ENCODE data around the gene MS4A7. TPM values are rescaled to one million over a fixed set of nuclear protein-coding genes. Genes with fewer than 3 reads are reported as not detected.
A peak's percentile ranks its signal among the peaks of the same experiment; 100 is the strongest.

Gene MS4A7
- total and polyA plus RNA-seq, 10 donors, result 41.8 to 652 (median 252) TPM

- H3K27me3 ChIP-seq (replicated peaks in 1 of 7), result no peaks in the 10 kb centered on the region
- DNase-seq, result no peak
- H3K9me3 ChIP-seq, result peaks cover 0 to 13% (median 7%) of the 10 kb centered on the region in 8 donors
- no peaks in the 10 kb centered on the region for H3K36me3 ChIP-seq
- no peak overlapping the region for H3K4me3 ChIP-seq
- H3K27ac ChIP-seq, result peak overlapping the region in 4 of 8 donors; percentile 7 to 42 (median 24)
- peaks cover 0 to 17% (median 5%) of the 10 kb centered on the region in 6 donors for H3K4me1 ChIP-seq
- TF ChIP-seq, protein P1, sequence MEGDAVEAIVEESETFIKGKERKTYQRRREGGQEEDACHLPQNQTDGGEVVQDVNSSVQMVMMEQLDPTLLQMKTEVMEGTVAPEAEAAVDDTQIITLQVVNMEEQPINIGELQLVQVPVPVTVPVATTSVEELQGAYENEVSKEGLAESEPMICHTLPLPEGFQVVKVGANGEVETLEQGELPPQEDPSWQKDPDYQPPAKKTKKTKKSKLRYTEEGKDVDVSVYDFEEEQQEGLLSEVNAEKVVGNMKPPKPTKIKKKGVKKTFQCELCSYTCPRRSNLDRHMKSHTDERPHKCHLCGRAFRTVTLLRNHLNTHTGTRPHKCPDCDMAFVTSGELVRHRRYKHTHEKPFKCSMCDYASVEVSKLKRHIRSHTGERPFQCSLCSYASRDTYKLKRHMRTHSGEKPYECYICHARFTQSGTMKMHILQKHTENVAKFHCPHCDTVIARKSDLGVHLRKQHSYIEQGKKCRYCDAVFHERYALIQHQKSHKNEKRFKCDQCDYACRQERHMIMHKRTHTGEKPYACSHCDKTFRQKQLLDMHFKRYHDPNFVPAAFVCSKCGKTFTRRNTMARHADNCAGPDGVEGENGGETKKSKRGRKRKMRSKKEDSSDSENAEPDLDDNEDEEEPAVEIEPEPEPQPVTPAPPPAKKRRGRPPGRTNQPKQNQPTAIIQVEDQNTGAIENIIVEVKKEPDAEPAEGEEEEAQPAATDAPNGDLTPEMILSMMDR (IDR thresholded peaks at IDR 0.05 in 8 of 11, conservative IDR thresholded peaks at IDR 0.05 in 3 of 11), result no peak
- TF ChIP-seq POLR2AphosphoS5 (IDR thresholded peaks at IDR 0.05) (no peak), POLR2A (IDR thresholded peaks at IDR 0.05) (no peak)
- 70 to 100% (median 84%) methylated on average over 1 of the region's 1 CpG for WGBS, 5 donors
- intact Hi-C loops (cut with DNase I; ENCODE audit: low total_unique reads), result no loop called here
Observed at GRCh38 chr11:60349990-60350389, 28.3 kb upstream of the MS4A7 start.

- H3K27me3 ChIP-seq (replicated peaks in 1 of 7), result no peaks in the 10 kb centered on the region
- intact Hi-C loops (cut with DNase I; ENCODE audit: low total_unique reads), result no loop called here
- no peak overlapping the region for H3K4me3 ChIP-seq
- peaks cover 0 to 39% (median 27%) of the 10 kb centered on the region in 8 donors for H3K9me3 ChIP-seq
- peak overlapping the region in 4 of 8 donors; percentile 8 to 43 (median 15) for H3K27ac ChIP-seq
- 10 to 15% (median 13%) methylated on average over 2 of the region's 2 CpGs for WGBS, 5 donors
- no peak for TF ChIP-seq POLR2AphosphoS5 (IDR thresholded peaks at IDR 0.05)
- TF ChIP-seq POLR2A (IDR thresholded peaks at IDR 0.05), result no peak
- TF ChIP-seq, protein P1 (IDR thresholded peaks at IDR 0.05 in 8 of 11, conservative IDR thresholded peaks at IDR 0.05 in 3 of 11), result no peak
- DNase-seq, result no peak
- peaks cover 0 to 19% (median 9%) of the 10 kb centered on the region in 6 donors for H3K4me1 ChIP-seq
- H3K36me3 ChIP-seq, result no peaks in the 10 kb centered on the region
Observed at GRCh38 chr11:60357771-60358170, 20.6 kb upstream of the MS4A7 start.

GRCh38 chr11:60360621-60361020 is 17.7 kb upstream of the MS4A7 start:
- intact Hi-C loops (cut with DNase I; ENCODE audit: low total_unique reads), result loop anchor here (5.0 to 10.0 kb wide), 2 partner anchors 127 to 254 kb away; no protein-coding TSS in a partner anchor
- TF ChIP-seq POLR2AphosphoS5 (IDR thresholded peaks at IDR 0.05) (no peak), POLR2A (IDR thresholded peaks at IDR 0.05) (no peak)
- TF ChIP-seq, protein P1 (IDR thresholded peaks at IDR 0.05 in 8 of 11, conservative IDR thresholded peaks at IDR 0.05 in 3 of 11), result no peak

DNA sequence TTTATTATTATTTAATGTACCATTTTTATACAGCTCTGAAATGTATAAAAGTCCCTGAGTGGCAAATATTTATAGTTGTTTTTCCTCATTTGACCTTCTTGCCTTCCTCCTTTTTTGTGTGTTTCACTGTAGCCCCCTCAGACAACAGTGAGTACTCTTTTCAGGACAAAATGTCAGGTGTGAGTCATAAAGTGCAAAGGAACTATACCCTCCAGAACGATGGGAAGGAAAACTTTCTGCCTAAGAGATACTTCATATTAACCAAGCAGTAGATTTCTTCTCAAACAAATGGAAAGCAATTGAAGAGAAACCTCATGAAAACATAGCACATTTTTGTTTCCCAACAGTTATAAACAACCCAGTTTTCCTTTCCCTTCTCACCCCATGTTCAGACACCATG is 16.1 kb upstream of the MS4A7 start:
- Histone ChIP-seq H3K27ac (peak overlapping the region in 4 of 8 donors; percentile 79 to 89 (median 82)), H3K4me1 (peaks cover 0 to 64% (median 35%) of the 10 kb centered on the region in 6 donors), H3K9me3 (peaks cover 0 to 25% (median 18%) of the 10 kb centered on the region in 8 donors), H3K4me3 (no peak overlapping the region), H3K27me3 (replicated peaks in 1 of 7) (no peaks in the 10 kb centered on the region), H3K36me3 (no peaks in the 10 kb centered on the region)
- WGBS, 5 donors, result 18 to 38% (median 25%) methylated on average over 1 of the region's 1 CpG
- DNase-seq, result no peak
- intact Hi-C loops (cut with DNase I; ENCODE audit: low total_unique reads), result loop anchor here (5.0 to 10.0 kb wide), 2 partner anchors 125 to 253 kb away; no protein-coding TSS in a partner anchor
- TF ChIP-seq, protein P1 (IDR thresholded peaks at IDR 0.05 in 8 of 11, conservative IDR thresholded peaks at IDR 0.05 in 3 of 11), result no peak
- TF ChIP-seq POLR2AphosphoS5 (IDR thresholded peaks at IDR 0.05), result no peak
- no peak for TF ChIP-seq POLR2A (IDR thresholded peaks at IDR 0.05)

More at GRCh38 chr11:60360621-60361020, 17.7 kb upstream of the MS4A7 start:
- Histone ChIP-seq H3K36me3 (no peaks in the 10 kb centered on the region), H3K4me3 (no peak overlapping the region), H3K27ac (no peak overlapping the region), H3K9me3 (peaks cover 0 to 25% (median 18%) of the 10 kb centered on the region in 8 donors), H3K27me3 (replicated peaks in 1 of 7) (no peaks in the 10 kb centered on the region), H3K4me1 (peaks cover 0 to 48% (median 32%) of the 10 kb centered on the region in 6 donors)
- 78 to 93% (median 84%) methylated on average over 4 of the region's 4 CpGs for WGBS, 5 donors
- no peak for DNase-seq

Data from spleen (tissue), 11 donors.